GM23248 (cell line): Measurements from ENCODE around the gene DZIP1L.

Source experiments
- EZH2 ChIP-seq: fragments of 200-600 bp; sonication (generic); IDR thresholded peaks from 2 replicates; pipeline ENCODE4 v1.6.1; 2018; ENCODE audit warnings: antibody characterized with exemption, mild to moderate bottlenecking; ENCODE audit not compliant: insufficient read depth, poor library complexity, severe bottlenecking
- EZH2phosphoT487 ChIP-seq: fragments of 200-600 bp; sonication (generic); IDR thresholded peaks from 2 replicates; pipeline ENCODE4 v1.6.1; 2018; ENCODE audit warnings: antibody characterized with exemption, moderate library complexity, mild to moderate bottlenecking, low read depth; ENCODE audit not compliant: insufficient read depth

DNA sequence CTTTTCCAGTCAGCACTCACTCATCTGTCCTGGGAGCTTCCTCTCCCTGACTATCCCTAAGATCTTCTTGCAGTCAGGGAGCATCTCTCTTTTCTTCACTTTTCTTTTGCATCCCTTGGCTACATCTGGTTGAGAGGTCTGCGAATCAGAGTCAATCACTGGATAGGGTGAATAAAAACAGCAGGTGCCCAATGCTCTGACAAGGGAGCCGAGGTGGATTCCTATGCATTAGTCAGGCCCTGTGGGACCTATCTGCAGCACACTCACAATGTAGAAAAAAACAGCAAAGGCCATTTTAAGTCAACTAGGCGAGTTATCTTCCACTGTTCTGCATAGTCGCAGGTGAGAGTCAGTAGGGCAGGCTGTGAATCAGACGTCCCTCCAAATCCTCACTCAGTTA, 35.5 kb downstream of the DZIP1L start:
- TF ChIP-seq EZH2phosphoT487, result no peak
- TF ChIP-seq EZH2, result no peak
